ENCODE data around the gene UTP11.

Gene UTP11

GRCh38 chr1:38046884-38047602 lies 34.5 kb downstream of the UTP11 start:
- FAIRE-seq = no peak

- FAIRE-seq = no peak
Measured at GRCh38 chr1:38047603-38048141, 35.1 kb downstream of the UTP11 start.

GRCh38 chr1:38050397-38051078 lies 38.0 kb downstream of the UTP11 start:
- no peak for FAIRE-seq

- FAIRE-seq = no peak
Measured at GRCh38 chr1:38051079-38051543, 38.6 kb downstream of the UTP11 start.

- no peak for FAIRE-seq
Measured at GRCh38 chr1:38052750-38053415, 40.3 kb downstream of the UTP11 start.

GRCh38 chr1:38053416-38054091 lies 41.0 kb downstream of the UTP11 start:
- no peak for FAIRE-seq

- no peak for FAIRE-seq
Measured at GRCh38 chr1:38055398-38055797, 42.9 kb downstream of the UTP11 start.

GRCh38 chr1:38055965-38056364 lies 43.4 kb downstream of the UTP11 start:
- FAIRE-seq = no peak

GRCh38 chr1:38059635-38060250 lies 47.2 kb downstream of the UTP11 start:
- FAIRE-seq = no peak

- FAIRE-seq = no peak
Measured at GRCh38 chr1:38060498-38060897, 48.0 kb downstream of the UTP11 start.

- FAIRE-seq = no peak
Measured at GRCh38 chr1:38061290-38061689, 48.8 kb downstream of the UTP11 start.

GRCh38 chr1:38061883-38062328 lies 49.4 kb downstream of the UTP11 start:
- FAIRE-seq = no peak

- no peak for FAIRE-seq
Measured at GRCh38 chr1:38062361-38063288, 50.1 kb downstream of the UTP11 start.

- FAIRE-seq = no peak
Measured at GRCh38 chr1:38063616-38064015, 51.1 kb downstream of the UTP11 start.

GRCh38 chr1:38064197-38064903 lies 51.8 kb downstream of the UTP11 start:
- FAIRE-seq = no peak

- no peak for FAIRE-seq
Measured at GRCh38 chr1:38068220-38068979, 55.9 kb downstream of the UTP11 start.

GRCh38 chr1:38068980-38069340 lies 56.4 kb downstream of the UTP11 start:
- no peak for FAIRE-seq

- FAIRE-seq = no peak
Measured at GRCh38 chr1:38071312-38072256, 59.0 kb downstream of the UTP11 start.

GRCh38 chr1:38072858-38073257 lies 60.3 kb downstream of the UTP11 start:
- FAIRE-seq = no peak

Measured in G401.6 (cell line).